K562 (cell line): ENCODE results near the gene PLEKHO2. TPM values are rescaled to one million over a fixed set of nuclear protein-coding genes. Genes with fewer than 3 reads are reported as not detected.

Source experiments
- ATAC-seq: fragments of 200-7000 bp; cut with Tn5 transposase; 3 replicates; pipeline ENCODE4 v1.9.1; 2020; ENCODE audit warnings: moderate library complexity
- BruUV-seq: library from RNA; stranded (reverse); fragments of 400-500 nt; replicated peaks from 2 replicates; lab custom pipeline; 2021; lab: Mats Ljungman, UMichigan
- CTCF ChIA-PET: fragments of 300-600 bp; formaldehyde crosslinking; extraction: SDS; loops from one replicate; lab custom pipeline; 2021; ENCODE audit warnings: low intra/inter-chr PET ratio; lab: Yijun Ruan, JAX
- POLR2A ChIA-PET: fragments of 300-600, 350-650 bp; sonication (Branson Sonifier 250); formaldehyde crosslinking; extraction: SDS; loops from one replicate; lab custom pipeline; 2021; ENCODE audit warnings: antibody characterized with exemption, inconsistent platforms; lab: Yijun Ruan, JAX
- DNase-seq, 4 experiments: peaks; one replicate each; pipeline versions ENCODE4 v3.0.0 to v3.0.0-alpha.2; 2011 to 2018; ENCODE audit warnings: low spot score in 3 of 4, mixed read lengths in 3 of 4; ENCODE audit errors: extremely low read depth in 1 of 4
- FAIRE-seq: peaks from 2 replicates; lab custom pipeline; 2011; peaks lifted over from hg19 to GRCh38; lab: Jason Lieb, UNC
- H2AFZ ChIP-seq: 2 replicates; pipeline ENCODE4 v1.6.0; 2011; ENCODE audit warnings: low read depth, low read length, control low read depth, inconsistent platforms
- H3K27ac ChIP-seq: fragments of 200-600 bp; 3 replicates; pipeline ENCODE4 v1.8.0; 2011; ENCODE audit warnings: low read depth, mild to moderate bottlenecking, control low read depth, inconsistent platforms, low read length, moderate library complexity, mixed read lengths; ENCODE audit errors: extremely low read depth
- H3K27me3 ChIP-seq, 2 experiments: fragments of 300-600 bp in 1 of 2; 2 replicates in 1 of 2; 3 replicates in 1 of 2; pipeline versions ENCODE4 v1.6.0 to v1.8.0; 2011; ENCODE audit warnings: inconsistent platforms in 2 of 2, low read length in 2 of 2, mild to moderate bottlenecking in 1 of 2, mixed read lengths in 1 of 2, moderate library complexity in 1 of 2; ENCODE audit not compliant: control insufficient read depth in 2 of 2, insufficient read depth in 2 of 2
- H3K36me3 ChIP-seq: fragments of 300-600 bp; 3 replicates; pipeline ENCODE4 v1.8.0; 2011; ENCODE audit warnings: mild to moderate bottlenecking, low read length, inconsistent platforms; ENCODE audit not compliant: control insufficient read depth, insufficient read depth
- H3K4me1 ChIP-seq, 2 experiments: fragments of 200-600 bp in 1 of 2; replicated peaks in 1 of 2; 2 replicates in 1 of 2; 3 replicates in 1 of 2; pipeline versions ENCODE4 v1.5.1 to v1.8.0; 2011; ENCODE audit warnings: inconsistent platforms in 2 of 2, low read length in 2 of 2, mild to moderate bottlenecking in 1 of 2, mixed read lengths in 1 of 2, moderate library complexity in 1 of 2; ENCODE audit not compliant: control insufficient read depth in 2 of 2, insufficient read depth in 2 of 2
- H3K4me2 ChIP-seq: 2 replicates; pipeline ENCODE4 v1.6.1; 2011; ENCODE audit warnings: low read length, control low read depth, inconsistent platforms, mixed read lengths; ENCODE audit not compliant: insufficient read depth
- H3K4me3 ChIP-seq: fragments of 200-600 bp; sonication (generic), shearing (Covaris generic); 2 replicates; pipeline ENCODE4 v1.5.1; 2016; ENCODE audit warnings: control low read depth, inconsistent platforms
- H3K79me2 ChIP-seq: fragments of 200-600 bp; 3 replicates; pipeline ENCODE4 v1.8.0; 2011; ENCODE audit warnings: low read length, inconsistent platforms; ENCODE audit not compliant: control insufficient read depth, insufficient read depth
- H3K9ac ChIP-seq, 2 experiments: 2 replicates each; pipeline versions ENCODE4 v1.6.0 to v1.6.1; 2011; ENCODE audit warnings: low read depth in 2 of 2, low read length in 2 of 2, control low read depth in 1 of 2, inconsistent platforms in 1 of 2, mild to moderate bottlenecking in 1 of 2, mixed read lengths in 1 of 2; ENCODE audit not compliant: insufficient read depth in 1 of 2
- H3K9me1 ChIP-seq: one replicate; pipeline ENCODE4 v1.6.0; 2011; ENCODE audit warnings: inconsistent platforms, mild to moderate bottlenecking, low read length, moderate library complexity; ENCODE audit not compliant: control insufficient read depth, insufficient read depth
- H3K9me3 ChIP-seq: replicated peaks from 2 replicates; pipeline ENCODE4 v1.5.1; 2011; ENCODE audit warnings: low read depth, low read length, inconsistent platforms; ENCODE audit not compliant: control insufficient read depth, insufficient read depth
- H4K20me1 ChIP-seq: replicated peaks from 2 replicates; pipeline ENCODE4 v1.6.1; 2011; ENCODE audit warnings: low read length, inconsistent platforms, mixed read lengths; ENCODE audit not compliant: control insufficient read depth, insufficient read depth
- COPS2 ChIP-seq: fragments of 450-650 bp; conservative IDR thresholded peaks from 2 replicates; pipeline ENCODE4 v1.6.1; 2016; ENCODE audit warnings: mild to moderate bottlenecking, moderate library complexity
- E2F6 ChIP-seq, 2 experiments: IDR thresholded peaks; 2 replicates each; pipeline ENCODE4 v1.6.1; 2011; ENCODE audit warnings: borderline replicate concordance in 1 of 2, control low read depth in 1 of 2, low read depth in 1 of 2, low read length in 1 of 2, mild to moderate bottlenecking in 1 of 2, mixed read lengths in 1 of 2, moderate library complexity in 1 of 2; ENCODE audit not compliant: insufficient read depth in 1 of 2, insufficient read length in 1 of 2, poor library complexity in 1 of 2, severe bottlenecking in 1 of 2; ENCODE audit errors: extremely low read depth in 1 of 2
- ETS1 ChIP-seq: conservative IDR thresholded peaks from 2 replicates; pipeline ENCODE4 v1.6.1; 2011; ENCODE audit warnings: low read depth, mild to moderate bottlenecking, low read length; ENCODE audit not compliant: control insufficient read depth
- KAT2B ChIP-seq: IDR thresholded peaks from one replicate; pipeline ENCODE4 v1.6.1; 2012; ENCODE audit warnings: low read depth, mild to moderate bottlenecking, control low read depth, inconsistent platforms, low read length, moderate library complexity
- MNT ChIP-seq, 2 experiments: fragments of 450-650 bp; conservative IDR thresholded peaks; 2 replicates each; pipeline ENCODE4 v1.6.1; 2017; ENCODE audit warnings: mild to moderate bottlenecking in 2 of 2, moderate library complexity in 2 of 2
- RERE ChIP-seq: sonication (generic); formaldehyde crosslinking; IDR thresholded peaks from 2 replicates; pipeline ENCODE4 v1.8.0; 2023; ENCODE audit warnings: missing genetic modification reagents, mild to moderate bottlenecking, borderline replicate concordance
- SMARCC2 ChIP-seq: fragments of 450-650 bp; IDR thresholded peaks from 2 replicates; pipeline ENCODE4 v1.6.1; 2017; ENCODE audit warnings: antibody characterized with exemption, moderate library complexity, mild to moderate bottlenecking, low read depth
- ZNF23 ChIP-seq: fragments of 250-450 bp; sonication (Bioruptor Pico); IDR thresholded peaks from 2 replicates; pipeline ENCODE4 v1.4.0; 2020; ENCODE audit warnings: mild to moderate bottlenecking
- ZNF24 ChIP-seq: fragments of 450-650 bp; IDR thresholded peaks from 2 replicates; pipeline ENCODE4 v1.6.1; 2016
- WGBS: fragments of 100-300 bp; shearing (Covaris generic); methylation state at CpG from one replicate; pipeline ENCODE4 v1.1.6; 2016; ENCODE audit warnings: low coverage, mixed read lengths; ENCODE audit not compliant: insufficient coverage; ENCODE audit errors: missing lambda C conversion rate; 5-methylcytosine and 5-hydroxymethylcytosine counted together
- in situ Hi-C: fragments of 300-500 bp; cut with MboI; formaldehyde crosslinking; loops from 4 replicates; pipeline ENCODE4 v1.15.0; 2018; ENCODE audit warnings: inconsistent platforms, mixed read lengths
- intact Hi-C: fragments of 100-400 bp; cut with micrococcal nuclease; formaldehyde crosslinking; loops from 2 replicates; pipeline ENCODE4 v1.14.2; 2022
- polyA plus RNA-seq, 8 experiments: library from polyadenylated mRNA; depleted of rRNA in 4 of 8; stranded (reverse) in 5 of 8; unstranded in 3 of 8; fragments of >200 nt; fragmentation: Nextera tagmentation in 2 of 8; fragmentation: Illumina TruSeq in 1 of 8; extraction: Ambion mirVana in 2 of 8; extraction: Trizol in 1 of 8; gene quantifications; 2 replicates each; pipeline versions ENCODE4 v1.2.1 to v1.2.3, GENCODE V29; 2011 to 2014; ENCODE audit warnings: inconsistent platforms in 1 of 8, missing spikeins in 1 of 8
- total RNA-seq, 7 experiments: library from RNA; depleted of rRNA in 6 of 7; stranded (reverse); fragments of >200 nt in 6 of 7; fragmentation: Illumina TruSeq in 2 of 7; extraction: Trizol in 2 of 7; gene quantifications; 2 replicates each; pipeline versions ENCODE4 v1.2.1 to v1.2.3, GENCODE V29; 2011 to 2021; ENCODE audit warnings: low replicate concordance in 1 of 7

The PLEKHO2 gene
- total and polyA plus RNA-seq, 9 of the 15 experiments (the other 6 are each of a cell fraction or from before 2014, with no cell fraction given), result 0.24 to 8.8 (median 5.5) TPM

GRCh38 chr15:64869501-64869900 is 27.8 kb downstream of the PLEKHO2 start (continued):
- TF ChIP-seq MNT (conservative IDR thresholded peaks at IDR 0.05), result no peak
- no peak for TF ChIP-seq E2F6 (IDR thresholded peaks at IDR 0.05; ENCODE audit: borderline replicate concordance in 1 of 2, extremely low read depth in 1 of 2, insufficient read depth in 1 of 2, insufficient read length in 1 of 2, low read depth in 1 of 2, low read length in 1 of 2, poor library complexity in 1 of 2, severe bottlenecking in 1 of 2)

GRCh38 chr15:64870353-64870752 is 28.6 kb downstream of the PLEKHO2 start:
- Histone ChIP-seq H3K9ac (no peak overlapping the region), H3K27me3 (no peaks in the 10 kb centered on the region), H4K20me1 (no peaks in the 10 kb centered on the region), H3K9me1 (no peaks in the 10 kb centered on the region), H3K27ac (no peak overlapping the region), H3K79me2 (no peaks in the 10 kb centered on the region), H2AFZ (no peak overlapping the region), H3K9me3 (no peaks in the 10 kb centered on the region), H3K4me1 (peaks cover 0 to 3% of the 10 kb centered on the region in 2 experiments; a peak in 1 of 5 replicates), H3K36me3 (peaks cover 8% of the 10 kb centered on the region; the same call in 1 of the 3 replicates), H3K4me3 (no peak overlapping the region), H3K4me2 (no peak overlapping the region)
- POLR2A ChIA-PET, result interaction anchor here (0.6 kb wide), 1 partner anchor 428 kb away, joined by 3 read pairs; no protein-coding TSS in a partner anchor
- intact Hi-C loops (no loop called here), in situ Hi-C loops (no loop called here)
- DNase-seq, result no peak
- no TSS peak for BruUV-seq
- no peak for ATAC-seq
- no peak for FAIRE-seq
- CTCF ChIA-PET, result no interaction called here
- WGBS, result 59% methylated on average over 9 of the region's 9 CpGs
- TF ChIP-seq ETS1 (no peak), ZNF23 (CRISPR knock-in tag) (no peak), ZNF24 (no peak), COPS2 (no peak), KAT2B (no peak), RERE (CRISPR knock-in tag) (no peak), SMARCC2 (no peak)
